HepG2 (cell line): Measurements from ENCODE around the gene RTP2. TPM values are rescaled to one million over a fixed set of nuclear protein-coding genes. Genes with fewer than 3 reads are reported as not detected.

Experiments used
- CHD2 ChIP-seq: IDR thresholded peaks from 2 replicates; pipeline ENCODE4 v1.6.1; 2011; ENCODE audit warnings: low read depth, low read length, improper control_type of control experiment
- FOXO1 ChIP-seq: sonication (generic); formaldehyde crosslinking; IDR thresholded peaks from 2 replicates; pipeline ENCODE4 v1.4.0; 2020; ENCODE audit warnings: missing genetic modification reagents
- HOXD1 ChIP-seq: sonication (generic); formaldehyde crosslinking; IDR thresholded peaks from 2 replicates; pipeline ENCODE4 v1.5.0; 2020; ENCODE audit warnings: missing genetic modification reagents
- KMT2A ChIP-seq: sonication (generic); formaldehyde crosslinking; IDR thresholded peaks from 2 replicates; pipeline ENCODE4 v1.4.0; 2020; ENCODE audit warnings: missing genetic modification reagents
- LCORL ChIP-seq, 2 experiments: fragments of 450-650 bp in 1 of 2; sonication (generic) in 1 of 2; formaldehyde crosslinking in 1 of 2; IDR thresholded peaks; 2 replicates each; pipeline versions ENCODE4 v1.5.0 to v1.6.1; 2017 to 2020; ENCODE audit warnings: antibody characterized with exemption in 1 of 2, missing genetic modification reagents in 1 of 2
- POGZ ChIP-seq: sonication (generic); formaldehyde crosslinking; IDR thresholded peaks from 2 replicates; pipeline ENCODE4 v1.4.0; 2020; ENCODE audit warnings: mild to moderate bottlenecking, missing genetic modification reagents
- PRPF4 ChIP-seq: fragments of 200-400 bp; formaldehyde crosslinking; IDR thresholded peaks from 2 replicates; pipeline ENCODE4 v1.6.1; 2016; ENCODE audit warnings: low read length, low read depth; ENCODE audit not compliant: poor library complexity, severe bottlenecking
- RAD21 ChIP-seq: fragments of 450-650 bp; formaldehyde crosslinking; IDR thresholded peaks from 2 replicates; pipeline ENCODE4 v1.5.0; 2020; ENCODE audit warnings: mild to moderate bottlenecking
- RARA ChIP-seq: IDR thresholded peaks from 2 replicates; pipeline ENCODE4 v1.6.1; 2016; ENCODE audit warnings: missing genetic modification reagents, missing compliant biosample characterization
- SALL1 ChIP-seq: sonication (generic); formaldehyde crosslinking; IDR thresholded peaks from 2 replicates; pipeline ENCODE4 v1.8.0; 2022; ENCODE audit warnings: mild to moderate bottlenecking, missing genetic modification reagents
- SIX4 ChIP-seq: sonication (generic); formaldehyde crosslinking; IDR thresholded peaks from 2 replicates; pipeline ENCODE4 v1.4.0; 2020; ENCODE audit warnings: missing genetic modification reagents
- ZNF350 ChIP-seq: sonication (generic); formaldehyde crosslinking; IDR thresholded peaks from 2 replicates; pipeline ENCODE4 v1.4.0; 2020; ENCODE audit warnings: mild to moderate bottlenecking, low read depth, missing genetic modification reagents, borderline replicate concordance
- polyA plus RNA-seq, 8 experiments: library from polyadenylated mRNA; depleted of rRNA in 3 of 8; stranded (reverse) in 7 of 8; unstranded in 1 of 8; fragments of >200 nt; fragmentation: Illumina TruSeq in 4 of 8; extraction: Trizol in 4 of 8; gene quantifications; 2 replicates each; pipeline versions ENCODE4 v1.2.1 to v1.2.3, GENCODE V29; 2011 to 2016; ENCODE audit warnings: low read depth in 4 of 8, missing spikeins in 1 of 8, mixed read lengths in 1 of 8; ENCODE audit not compliant: insufficient read depth in 1 of 8
- total RNA-seq, 5 experiments: library from RNA; depleted of rRNA; stranded (reverse); fragments of >200 nt; fragmentation: Illumina TruSeq; extraction: Trizol; gene quantifications; 2 replicates each; pipeline ENCODE4 v1.2.3, GENCODE V29; 2016; ENCODE audit warnings: low read depth in 1 of 5
- TF ChIP-seq, protein P1 (sequence below): sonication (generic); formaldehyde crosslinking; IDR thresholded peaks from 2 replicates; pipeline ENCODE4 v1.4.0; 2020; ENCODE audit warnings: mild to moderate bottlenecking, missing genetic modification reagents
- TF ChIP-seq, protein P2 (sequence below): sonication (generic); formaldehyde crosslinking; IDR thresholded peaks from 2 replicates; pipeline ENCODE4 v1.5.1; 2020; ENCODE audit warnings: missing genetic modification reagents, mild to moderate bottlenecking, borderline replicate concordance
- TF ChIP-seq, protein P3 (sequence below): sonication (generic); formaldehyde crosslinking; IDR thresholded peaks from 2 replicates; pipeline ENCODE4 v1.4.0; 2020; ENCODE audit warnings: missing genetic modification reagents, borderline replicate concordance

Gene RTP2
- total and polyA plus RNA-seq, 2 of the 13 experiments (the other 11 are each of a cell fraction or from before 2014, with no cell fraction given): not detected

DNA sequence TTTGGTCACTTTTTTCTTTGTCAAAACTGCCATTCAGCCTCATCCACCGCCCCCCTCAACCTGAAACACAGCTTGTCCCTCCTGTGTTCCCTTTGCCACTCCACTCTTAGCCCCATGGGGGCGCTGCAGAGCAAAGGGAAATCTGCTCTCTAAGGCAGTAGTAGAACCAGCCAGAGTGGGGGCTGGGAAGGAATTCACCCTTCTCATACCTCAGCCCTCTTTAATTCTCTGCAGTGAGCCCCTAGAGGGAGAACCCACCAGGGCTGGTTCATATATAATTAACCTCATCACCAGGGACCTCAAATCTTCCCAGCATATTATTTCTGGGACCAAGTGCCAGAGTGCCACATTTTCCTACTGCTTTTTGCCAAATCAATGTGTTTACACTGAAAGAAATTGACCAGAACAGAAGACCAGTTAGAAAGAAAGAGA lies 45.7 kb upstream of the RTP2 start (continued):
- TF ChIP-seq, protein P1, sequence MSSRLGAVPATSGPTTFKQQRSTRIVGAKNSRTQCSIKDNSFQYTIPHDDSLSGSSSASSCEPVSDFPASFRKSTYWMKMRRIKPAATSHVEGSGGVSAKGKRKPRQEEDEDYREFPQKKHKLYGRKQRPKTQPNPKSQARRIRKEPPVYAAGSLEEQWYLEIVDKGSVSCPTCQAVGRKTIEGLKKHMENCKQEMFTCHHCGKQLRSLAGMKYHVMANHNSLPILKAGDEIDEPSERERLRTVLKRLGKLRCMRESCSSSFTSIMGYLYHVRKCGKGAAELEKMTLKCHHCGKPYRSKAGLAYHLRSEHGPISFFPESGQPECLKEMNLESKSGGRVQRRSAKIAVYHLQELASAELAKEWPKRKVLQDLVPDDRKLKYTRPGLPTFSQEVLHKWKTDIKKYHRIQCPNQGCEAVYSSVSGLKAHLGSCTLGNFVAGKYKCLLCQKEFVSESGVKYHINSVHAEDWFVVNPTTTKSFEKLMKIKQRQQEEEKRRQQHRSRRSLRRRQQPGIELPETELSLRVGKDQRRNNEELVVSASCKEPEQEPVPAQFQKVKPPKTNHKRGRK (CRISPR knock-in tag): no peak
- TF ChIP-seq SIX4 (CRISPR knock-in tag) (no peak), POGZ (CRISPR knock-in tag) (peak; percentile 80), RARA (CRISPR knock-in tag) (peak; percentile 34; the same call in 1 of the 2 replicates), ZNF350 (CRISPR knock-in tag) (peak; percentile 36; the same call in 1 of the 2 replicates), RAD21 (CRISPR knock-in tag) (peak; percentile 90), KMT2A (CRISPR knock-in tag) (peak; percentile 66; the same call in 1 of the 2 replicates), PRPF4 (peak; percentile 85), HOXD1 (no peak), LCORL (IDR thresholded peaks at IDR 0.05) (no peak), LCORL (CRISPR knock-in tag; IDR thresholded peaks at IDR 0.05) (0 out of 2 replicates have a peak, but pooled peaks have one; percentile 36), FOXO1 (CRISPR knock-in tag) (peak; percentile 52; the same call in 1 of the 2 replicates), SALL1 (CRISPR knock-in tag) (peak; percentile 92), CHD2 (peak; percentile 55; the same call in 1 of the 2 replicates)
- TF ChIP-seq, protein P2, sequence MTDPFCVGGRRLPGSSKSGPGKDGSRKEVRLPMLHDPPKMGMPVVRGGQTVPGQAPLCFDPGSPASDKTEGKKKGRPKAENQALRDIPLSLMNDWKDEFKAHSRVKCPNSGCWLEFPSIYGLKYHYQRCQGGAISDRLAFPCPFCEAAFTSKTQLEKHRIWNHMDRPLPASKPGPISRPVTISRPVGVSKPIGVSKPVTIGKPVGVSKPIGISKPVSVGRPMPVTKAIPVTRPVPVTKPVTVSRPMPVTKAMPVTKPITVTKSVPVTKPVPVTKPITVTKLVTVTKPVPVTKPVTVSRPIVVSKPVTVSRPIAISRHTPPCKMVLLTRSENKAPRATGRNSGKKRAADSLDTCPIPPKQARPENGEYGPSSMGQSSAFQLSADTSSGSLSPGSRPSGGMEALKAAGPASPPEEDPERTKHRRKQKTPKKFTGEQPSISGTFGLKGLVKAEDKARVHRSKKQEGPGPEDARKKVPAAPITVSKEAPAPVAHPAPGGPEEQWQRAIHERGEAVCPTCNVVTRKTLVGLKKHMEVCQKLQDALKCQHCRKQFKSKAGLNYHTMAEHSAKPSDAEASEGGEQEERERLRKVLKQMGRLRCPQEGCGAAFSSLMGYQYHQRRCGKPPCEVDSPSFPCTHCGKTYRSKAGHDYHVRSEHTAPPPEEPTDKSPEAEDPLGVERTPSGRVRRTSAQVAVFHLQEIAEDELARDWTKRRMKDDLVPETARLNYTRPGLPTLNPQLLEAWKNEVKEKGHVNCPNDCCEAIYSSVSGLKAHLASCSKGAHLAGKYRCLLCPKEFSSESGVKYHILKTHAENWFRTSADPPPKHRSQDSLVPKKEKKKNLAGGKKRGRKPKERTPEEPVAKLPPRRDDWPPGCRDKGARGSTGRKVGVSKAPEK (CRISPR knock-in tag): 0 out of 2 replicates have a peak, but pooled peaks have one; percentile 47
- TF ChIP-seq, protein P3, sequence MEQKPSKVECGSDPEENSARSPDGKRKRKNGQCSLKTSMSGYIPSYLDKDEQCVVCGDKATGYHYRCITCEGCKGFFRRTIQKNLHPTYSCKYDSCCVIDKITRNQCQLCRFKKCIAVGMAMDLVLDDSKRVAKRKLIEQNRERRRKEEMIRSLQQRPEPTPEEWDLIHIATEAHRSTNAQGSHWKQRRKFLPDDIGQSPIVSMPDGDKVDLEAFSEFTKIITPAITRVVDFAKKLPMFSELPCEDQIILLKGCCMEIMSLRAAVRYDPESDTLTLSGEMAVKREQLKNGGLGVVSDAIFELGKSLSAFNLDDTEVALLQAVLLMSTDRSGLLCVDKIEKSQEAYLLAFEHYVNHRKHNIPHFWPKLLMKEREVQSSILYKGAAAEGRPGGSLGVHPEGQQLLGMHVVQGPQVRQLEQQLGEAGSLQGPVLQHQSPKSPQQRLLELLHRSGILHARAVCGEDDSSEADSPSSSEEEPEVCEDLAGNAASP (CRISPR knock-in tag): no peak
